Natural killer cell (primary cell): ENCODE results near the gene CCDC183. TPM values are rescaled to one million over a fixed set of nuclear protein-coding genes. Genes with fewer than 3 reads are reported as not detected.
A peak's percentile ranks its signal among the peaks of the same experiment; 100 is the strongest.
"Not testable (repeated sequence)": the region's sequence is repeated elsewhere in the genome, so short reads cannot be mapped to it uniquely, and the experiment has no call there.

ENCODE experiments used
- ATAC-seq, 3 donors: fragments of 150-1000 bp in 2 of 3; fragments of 200-7000 bp in 1 of 3; cut with Tn5 transposase; 1 replicate in 1 of 3; 2 replicates in 2 of 3; pipeline ENCODE4 v1.10.0; 2021; ENCODE audit warnings: mild to moderate bottlenecking in 2 of 3, moderate library complexity in 2 of 3
- DNase-seq, 2 donors: peaks; one replicate each; pipeline versions ENCODE4 v3.0.0 to v3.0.0-alpha.2; 2013 to 2021; ENCODE audit warnings: mixed read lengths in 1 of 2
- H3K27ac ChIP-seq: one replicate; pipeline ENCODE4 v1.5.1; 2013; ENCODE audit warnings: mild to moderate bottlenecking, low read length
- H3K27me3 ChIP-seq: one replicate; pipeline ENCODE4 v1.6.1; 2013; ENCODE audit warnings: low read length; ENCODE audit not compliant: control insufficient read depth, insufficient read depth
- H3K36me3 ChIP-seq: one replicate; pipeline ENCODE4 v1.6.1; 2013; ENCODE audit warnings: low read length; ENCODE audit not compliant: control insufficient read depth, insufficient read depth
- H3K4me1 ChIP-seq: one replicate; pipeline ENCODE4 v1.6.1; 2013; ENCODE audit warnings: low read length; ENCODE audit not compliant: control insufficient read depth, insufficient read depth
- H3K4me3 ChIP-seq: one replicate; pipeline ENCODE4 v1.5.1; 2013; ENCODE audit warnings: low read length
- H3K9me3 ChIP-seq: one replicate; pipeline ENCODE4 v1.6.1; 2013; ENCODE audit warnings: low read length; ENCODE audit not compliant: control insufficient read depth, insufficient read depth
- H3K27ac Mint-ChIP-seq, 2 donors: one replicate each; pipeline ENCODE4 v1.8.0; 2022; ENCODE audit warnings: mild to moderate bottlenecking in 2 of 2, mixed read lengths in 2 of 2, moderate library complexity in 1 of 2
- H3K27me3 Mint-ChIP-seq, 2 donors: one replicate each; pipeline ENCODE4 v1.8.0; 2022; ENCODE audit warnings: low read depth in 2 of 2, mixed read lengths in 2 of 2
- H3K36me3 Mint-ChIP-seq: one replicate; pipeline ENCODE4 v1.8.0; 2022; ENCODE audit warnings: mixed read lengths
- H3K4me1 Mint-ChIP-seq, 2 donors: one replicate each; pipeline ENCODE4 v1.8.0; 2022; ENCODE audit warnings: mixed read lengths in 2 of 2
- H3K4me3 Mint-ChIP-seq: one replicate; pipeline ENCODE4 v1.8.0; 2022; ENCODE audit warnings: mild to moderate bottlenecking, moderate library complexity, mixed read lengths
- H3K9me3 Mint-ChIP-seq, 2 donors: one replicate each; pipeline ENCODE4 v1.8.0; 2022; ENCODE audit warnings: mixed read lengths in 2 of 2
- WGBS: methylation state at CpG from one replicate; pipeline ENCODE4 v1.1.7; 2013; ENCODE audit warnings: missing lambda C conversion rate; ENCODE audit not compliant: insufficient coverage; 5-methylcytosine and 5-hydroxymethylcytosine counted together
- intact Hi-C: fragments of 100-400 bp; cut with micrococcal nuclease; formaldehyde crosslinking; loops from one replicate; pipeline ENCODE4 v1.14.2; 2022
- total RNA-seq, 4 donors: library from RNA; stranded (reverse); fragments of 120-200 nt in 1 of 4; gene quantifications; one replicate each; pipeline versions ENCODE4 v1.2.3 to v1.2.4, GENCODE V29; 2013 to 2022
- TF ChIP-seq, protein P1 (sequence below): fragments of 200-600 bp; IDR thresholded peaks from one replicate; pipeline ENCODE4 v1.8.0; 2022; ENCODE audit warnings: antibody characterized with exemption

The CCDC183 gene
- total RNA-seq, 3 donors from 2014 or later (not counting 1 experiment from before 2014, with no cell fraction given): 0.56 to 0.75 (median 0.65) TPM

DNA sequence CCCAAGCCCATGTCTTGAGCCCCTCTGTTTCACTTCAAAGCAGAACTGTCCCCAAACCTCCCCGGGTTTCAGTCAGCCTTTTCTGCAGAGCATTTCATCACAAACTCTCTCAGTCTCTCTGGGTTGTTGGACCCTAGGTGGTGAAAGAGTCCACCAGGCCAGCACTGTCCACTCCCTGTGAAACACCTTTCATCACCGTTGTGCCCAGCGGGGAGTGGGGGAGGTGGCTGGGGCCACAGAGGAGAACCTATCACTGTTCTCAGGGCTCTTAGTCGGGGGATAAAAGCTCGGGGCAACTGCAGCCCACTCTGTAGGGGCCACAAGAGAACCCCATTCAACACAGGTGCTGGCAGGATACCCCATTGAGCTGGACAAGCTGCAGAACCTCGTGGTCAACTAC is 6.2 kb downstream of the CCDC183 start:
- no peak overlapping the region for H3K4me3 Mint-ChIP-seq
- WGBS: 90% methylated on average over 6 of the region's 6 CpGs
- intact Hi-C loops: no loop called here

DNA sequence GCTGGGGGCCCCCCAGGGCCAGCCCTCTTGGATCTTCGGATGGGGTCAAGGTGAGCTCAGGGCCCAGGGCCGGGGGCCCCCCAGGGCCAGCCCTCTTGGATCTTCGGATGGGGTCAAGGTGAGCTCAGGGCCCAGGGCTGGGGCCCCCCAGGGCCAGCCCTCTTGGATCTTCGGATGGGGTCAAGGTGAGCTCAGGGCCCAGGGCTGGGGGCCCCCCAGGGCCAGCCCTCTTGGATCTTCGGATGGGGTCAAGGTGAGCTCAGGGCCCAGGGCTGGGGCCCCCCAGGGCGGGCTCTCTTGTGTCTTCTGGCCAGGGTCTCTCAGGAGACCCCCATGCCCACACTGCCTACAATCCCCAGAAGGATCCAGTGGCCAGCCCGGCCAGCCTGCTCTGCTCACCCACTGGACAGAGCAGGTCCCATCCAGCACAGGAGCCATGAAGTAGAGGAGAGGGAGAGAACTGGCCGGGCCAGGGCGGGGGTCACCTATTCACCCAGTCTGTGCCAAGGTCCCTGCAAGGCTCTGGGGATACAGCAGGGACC is 6.9 kb downstream of the CCDC183 start:
- H3K27me3 ChIP-seq: peaks cover 16% of the 10 kb centered on the region
- H3K9me3 Mint-ChIP-seq, H3K4me3 ChIP-seq, intact Hi-C loops, H3K36me3 Mint-ChIP-seq, H3K36me3 ChIP-seq, H3K9me3 ChIP-seq, H3K27me3 Mint-ChIP-seq, H3K4me3 Mint-ChIP-seq, ATAC-seq, H3K27ac Mint-ChIP-seq, DNase-seq, H3K27ac ChIP-seq: not testable (repeated sequence)
- WGBS: 96% methylated on average over 7 of the region's 9 CpGs
- H3K4me1 ChIP-seq: peaks cover 43% of the 10 kb centered on the region
- H3K4me1 Mint-ChIP-seq: peaks cover 16 to 41% of the 10 kb centered on the region in 2 donors

More for the DNA sequence above, 6.2 kb downstream of the CCDC183 start:
- H3K36me3 Mint-ChIP-seq: no peaks in the 10 kb centered on the region
- DNase-seq (no peak), ATAC-seq (no peak)
- Histone ChIP-seq H3K9me3 (no peaks in the 10 kb centered on the region), H3K4me1 (peaks cover 43% of the 10 kb centered on the region), H3K27me3 (peaks cover 16% of the 10 kb centered on the region), H3K27ac (no peak overlapping the region), H3K36me3 (peaks cover 2% of the 10 kb centered on the region), H3K4me3 (no peak overlapping the region)
- H3K4me1 Mint-ChIP-seq: peaks cover 16 to 39% of the 10 kb centered on the region in 2 donors
- no peak overlapping the region for H3K27ac Mint-ChIP-seq
- H3K27me3 Mint-ChIP-seq: peaks cover 0 to 9% of the 10 kb centered on the region in 2 donors
- TF ChIP-seq, protein P1, sequence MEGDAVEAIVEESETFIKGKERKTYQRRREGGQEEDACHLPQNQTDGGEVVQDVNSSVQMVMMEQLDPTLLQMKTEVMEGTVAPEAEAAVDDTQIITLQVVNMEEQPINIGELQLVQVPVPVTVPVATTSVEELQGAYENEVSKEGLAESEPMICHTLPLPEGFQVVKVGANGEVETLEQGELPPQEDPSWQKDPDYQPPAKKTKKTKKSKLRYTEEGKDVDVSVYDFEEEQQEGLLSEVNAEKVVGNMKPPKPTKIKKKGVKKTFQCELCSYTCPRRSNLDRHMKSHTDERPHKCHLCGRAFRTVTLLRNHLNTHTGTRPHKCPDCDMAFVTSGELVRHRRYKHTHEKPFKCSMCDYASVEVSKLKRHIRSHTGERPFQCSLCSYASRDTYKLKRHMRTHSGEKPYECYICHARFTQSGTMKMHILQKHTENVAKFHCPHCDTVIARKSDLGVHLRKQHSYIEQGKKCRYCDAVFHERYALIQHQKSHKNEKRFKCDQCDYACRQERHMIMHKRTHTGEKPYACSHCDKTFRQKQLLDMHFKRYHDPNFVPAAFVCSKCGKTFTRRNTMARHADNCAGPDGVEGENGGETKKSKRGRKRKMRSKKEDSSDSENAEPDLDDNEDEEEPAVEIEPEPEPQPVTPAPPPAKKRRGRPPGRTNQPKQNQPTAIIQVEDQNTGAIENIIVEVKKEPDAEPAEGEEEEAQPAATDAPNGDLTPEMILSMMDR: no peak
- no peaks in the 10 kb centered on the region for H3K9me3 Mint-ChIP-seq

DNA sequence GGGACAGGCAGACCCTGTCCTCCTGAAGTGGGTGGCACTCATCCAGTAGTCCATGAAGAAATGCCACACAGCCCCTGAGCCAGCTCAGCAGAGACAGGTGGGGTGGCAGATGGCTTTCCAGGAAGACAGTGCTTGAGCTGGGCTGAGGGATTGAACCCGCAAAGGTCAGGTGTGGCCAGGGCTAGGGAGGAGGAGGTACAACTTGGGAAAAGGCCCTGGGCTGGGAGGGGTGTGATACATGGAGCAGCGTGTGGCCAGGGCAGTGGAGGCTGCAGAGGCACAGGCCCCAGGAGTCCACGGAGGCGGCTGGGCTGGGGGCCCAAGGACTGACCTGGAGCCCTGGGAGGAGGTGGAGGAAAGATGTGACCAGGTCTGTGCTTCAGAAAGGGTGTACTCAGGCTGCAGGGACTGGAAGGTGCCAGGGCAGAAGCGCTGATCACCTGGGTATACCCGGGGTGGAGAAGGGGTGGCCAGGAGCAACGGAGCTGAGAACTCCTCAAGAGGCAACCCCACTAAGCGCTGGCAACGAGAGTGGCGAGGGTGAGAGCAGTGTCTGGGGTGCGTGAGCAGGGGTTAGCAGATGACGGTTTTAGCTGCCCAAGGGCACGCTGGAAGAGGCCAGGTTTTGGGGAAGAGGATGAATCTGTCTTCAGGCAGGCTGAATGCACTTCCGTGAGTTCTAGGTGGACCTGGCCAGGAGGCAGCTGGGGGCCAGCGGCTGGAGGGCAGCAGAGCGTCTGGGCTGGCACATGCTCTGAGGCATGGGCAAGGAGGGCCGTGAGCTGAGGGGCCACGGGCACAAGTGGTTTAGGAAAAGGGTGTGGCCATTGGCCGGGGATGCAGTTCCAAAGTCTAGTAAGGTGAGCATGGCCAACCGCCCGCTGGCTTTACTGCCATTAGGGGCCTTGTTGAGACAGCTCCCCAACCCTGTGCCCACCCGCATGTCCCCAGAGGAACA is 7.7 kb downstream of the CCDC183 start:
- no peak for ATAC-seq
- H3K4me1 Mint-ChIP-seq: peaks cover 19 to 44% of the 10 kb centered on the region in 2 donors
- TF ChIP-seq, protein P1: no peak
- peaks cover 2% of the 10 kb centered on the region for H3K36me3 ChIP-seq
- H3K9me3 Mint-ChIP-seq: no peaks in the 10 kb centered on the region
- no peaks in the 10 kb centered on the region for H3K9me3 ChIP-seq
- peaks cover 0 to 9% of the 10 kb centered on the region in 2 donors for H3K27me3 Mint-ChIP-seq
- H3K27me3 ChIP-seq: peaks cover 13% of the 10 kb centered on the region
- H3K27ac Mint-ChIP-seq: peak overlapping the region in 1 of 2 donors; percentile 20
- H3K4me3 Mint-ChIP-seq: peak overlapping the region; percentile 21
- no peaks in the 10 kb centered on the region for H3K36me3 Mint-ChIP-seq
- no peak overlapping the region for H3K4me3 ChIP-seq
- WGBS: 98% methylated on average over 22 of the region's 22 CpGs
- no peak overlapping the region for H3K27ac ChIP-seq
- DNase-seq: no peak
- intact Hi-C loops: no loop called here
- peaks cover 44% of the 10 kb centered on the region for H3K4me1 ChIP-seq
